GM23338 (cell line): Measurements from ENCODE around the gene EP400. TPM values are rescaled to one million over a fixed set of nuclear protein-coding genes. Genes with fewer than 3 reads are reported as not detected.

ENCODE experiments used
- ATAC-seq: fragments of 200-7000 bp; cut with Tn5 transposase; 3 replicates; pipeline ENCODE4 v1.9.1; 2020
- DNase-seq: peaks from one replicate; pipeline ENCODE4 v3.0.0-alpha.2; 2015; ENCODE audit warnings: low spot score
- H2AFZ ChIP-seq: fragments of 200-600 bp; sonication (generic); 2 replicates; pipeline ENCODE4 v1.8.0; 2016; ENCODE audit warnings: antibody characterized with exemption, mild to moderate bottlenecking, moderate library complexity
- H3F3A ChIP-seq: fragments of 200-600 bp; sonication (generic); replicated peaks from 2 replicates; pipeline ENCODE4 v1.8.0; 2017; ENCODE audit warnings: antibody characterized with exemption, mixed run types, low read depth
- H3K27ac ChIP-seq: fragments of 200-600 bp; sonication (generic); 2 replicates; pipeline ENCODE4 v1.6.1; 2016; ENCODE audit warnings: low read depth
- H3K27me3 ChIP-seq: fragments of 200-600 bp; sonication (generic); 2 replicates; pipeline ENCODE4 v1.8.0; 2016; ENCODE audit warnings: mild to moderate bottlenecking, mixed run types, moderate library complexity; ENCODE audit not compliant: insufficient read depth
- H3K36me3 ChIP-seq: fragments of 200-600 bp; sonication (generic); 2 replicates; pipeline ENCODE4 v1.8.0; 2016; ENCODE audit warnings: mild to moderate bottlenecking; ENCODE audit not compliant: insufficient read depth
- H3K4me1 ChIP-seq: fragments of 200-600 bp; sonication (generic); 2 replicates; pipeline ENCODE4 v1.8.0; 2016; ENCODE audit warnings: mild to moderate bottlenecking, moderate library complexity; ENCODE audit not compliant: insufficient read depth
- H3K4me2 ChIP-seq: fragments of 200-600 bp; sonication (generic); 2 replicates; pipeline ENCODE4 v1.7.1; 2017; ENCODE audit warnings: mixed run types
- H3K4me3 ChIP-seq: fragments of 200-600 bp; sonication (generic); 2 replicates; pipeline ENCODE4 v1.6.1; 2016; ENCODE audit warnings: mixed run types
- H3K79me2 ChIP-seq: fragments of 200-600 bp; sonication (generic); replicated peaks from 2 replicates; pipeline ENCODE4 v1.8.0; 2017; ENCODE audit warnings: mild to moderate bottlenecking; ENCODE audit not compliant: insufficient read depth
- H3K9me2 ChIP-seq: fragments of 200-600 bp; sonication (generic); 2 replicates; pipeline ENCODE4 v1.8.0; 2017; ENCODE audit not compliant: insufficient read depth
- H4K20me1 ChIP-seq: fragments of 200-600 bp; sonication (generic); replicated peaks from 2 replicates; pipeline ENCODE4 v1.8.0; 2017; ENCODE audit warnings: mild to moderate bottlenecking; ENCODE audit not compliant: insufficient read depth
- H3K27ac Mint-ChIP-seq: 2 replicates; pipeline ENCODE4 v1.8.0; 2020; ENCODE audit warnings: inconsistent platforms, mild to moderate bottlenecking, moderate library complexity, mixed read lengths
- H3K27me3 Mint-ChIP-seq: 3 replicates; pipeline ENCODE4 v1.8.0; 2022; ENCODE audit warnings: low read depth, mild to moderate bottlenecking, moderate library complexity, mixed read lengths, inconsistent platforms; ENCODE audit not compliant: insufficient read depth, poor library complexity
- H3K36me3 Mint-ChIP-seq: 3 replicates; pipeline ENCODE4 v1.8.0; 2021; ENCODE audit warnings: low read depth, mild to moderate bottlenecking, inconsistent platforms, moderate library complexity, mixed read lengths
- H3K4me1 Mint-ChIP-seq: 3 replicates; pipeline ENCODE4 v1.8.0; 2020; ENCODE audit warnings: mild to moderate bottlenecking, inconsistent platforms, mixed read lengths
- H3K4me3 Mint-ChIP-seq: 3 replicates; pipeline ENCODE4 v1.8.0; 2021; ENCODE audit warnings: moderate library complexity, mild to moderate bottlenecking, inconsistent platforms, mixed read lengths
- H3K9me3 Mint-ChIP-seq: 3 replicates; pipeline ENCODE4 v1.8.0; 2020; ENCODE audit warnings: moderate library complexity, mild to moderate bottlenecking, inconsistent platforms, mixed read lengths
- CREB1 ChIP-seq: fragments of 250-450 bp; sonication (Bioruptor Pico); IDR thresholded peaks from 2 replicates; pipeline ENCODE4 v1.5.0; 2020; ENCODE audit warnings: low read depth, mild to moderate bottlenecking, moderate library complexity
- EZH2phosphoT487 ChIP-seq: fragments of 200-600 bp; sonication (generic); IDR thresholded peaks from one replicate; pipeline ENCODE4 v1.8.1; 2018; ENCODE audit warnings: antibody characterized with exemption; ENCODE audit not compliant: unreplicated experiment
- NANOG ChIP-seq: IDR thresholded peaks from 2 replicates; pipeline ENCODE4 v1.6.1; 2016; ENCODE audit warnings: antibody characterized with exemption, borderline replicate concordance
- POLR2AphosphoS5 ChIP-seq: IDR thresholded peaks from 2 replicates; pipeline ENCODE4 v1.6.1; 2016; ENCODE audit warnings: antibody characterized with exemption, low read depth
- ZNF114 ChIP-seq: fragments of 250-450 bp; sonication (Bioruptor Pico); IDR thresholded peaks from 2 replicates; pipeline ENCODE4 v1.5.0; 2020; ENCODE audit warnings: mild to moderate bottlenecking, moderate library complexity
- polyA plus RNA-seq: library from polyadenylated mRNA; unstranded; fragments of >200 nt; fragmentation: Nextera tagmentation; extraction: Ambion mirVana; gene quantifications from 2 replicates; pipeline ENCODE4 v1.2.1, GENCODE V29; 2016
- total RNA-seq: library from RNA; depleted of rRNA; stranded (reverse); fragments of >200 nt; shearing (Covaris generic); gene quantifications from 2 replicates; pipeline ENCODE4 v1.2.3, GENCODE V29; 2014
- TF ChIP-seq, protein P1 (sequence below), 2 experiments: fragments of 200-600 bp in 1 of 2; sonication (generic) in 1 of 2; conservative IDR thresholded peaks; 2 replicates each; pipeline versions ENCODE4 v1.5.1 to v1.6.1; 2016 to 2017; ENCODE audit warnings: antibody characterized with exemption in 2 of 2, low read depth in 2 of 2, mild to moderate bottlenecking in 2 of 2, moderate library complexity in 1 of 2
- TF ChIP-seq, protein P2 (sequence below): IDR thresholded peaks from 2 replicates; pipeline ENCODE4 v1.6.1; 2016; ENCODE audit warnings: antibody characterized with exemption

EP400 gene
- total and polyA plus RNA-seq, 2 experiments from 2014 or later = 26.3 to 57.2 TPM

DNA sequence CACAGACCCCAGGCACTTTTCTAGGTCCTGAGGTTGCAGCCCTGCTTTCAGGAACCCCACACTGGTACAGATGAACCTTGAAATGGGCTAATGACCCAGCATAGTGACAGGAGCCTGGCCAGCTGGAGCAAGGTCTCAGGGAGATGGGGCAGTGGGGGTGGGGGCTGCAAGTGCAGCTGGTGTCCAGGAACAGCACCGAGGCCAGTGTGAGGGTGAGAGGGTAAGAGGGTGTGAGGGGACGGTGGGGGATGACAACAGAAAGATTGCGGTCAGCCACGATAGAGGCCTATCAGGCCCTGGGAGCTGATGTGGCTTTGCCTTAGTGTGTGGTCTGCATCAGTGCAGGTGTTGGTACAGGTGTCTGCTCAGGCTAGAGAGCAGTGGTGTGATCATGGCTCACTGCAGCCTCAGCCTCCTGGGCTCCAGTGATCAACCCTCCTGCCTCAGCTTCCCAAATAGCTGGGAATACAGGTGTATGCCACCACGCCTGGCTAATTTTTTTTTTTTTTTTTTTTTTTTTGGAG lies 59.7 kb downstream of the EP400 start (continued):
- TF ChIP-seq NANOG (no peak), EZH2phosphoT487 (no peak)

DNA sequence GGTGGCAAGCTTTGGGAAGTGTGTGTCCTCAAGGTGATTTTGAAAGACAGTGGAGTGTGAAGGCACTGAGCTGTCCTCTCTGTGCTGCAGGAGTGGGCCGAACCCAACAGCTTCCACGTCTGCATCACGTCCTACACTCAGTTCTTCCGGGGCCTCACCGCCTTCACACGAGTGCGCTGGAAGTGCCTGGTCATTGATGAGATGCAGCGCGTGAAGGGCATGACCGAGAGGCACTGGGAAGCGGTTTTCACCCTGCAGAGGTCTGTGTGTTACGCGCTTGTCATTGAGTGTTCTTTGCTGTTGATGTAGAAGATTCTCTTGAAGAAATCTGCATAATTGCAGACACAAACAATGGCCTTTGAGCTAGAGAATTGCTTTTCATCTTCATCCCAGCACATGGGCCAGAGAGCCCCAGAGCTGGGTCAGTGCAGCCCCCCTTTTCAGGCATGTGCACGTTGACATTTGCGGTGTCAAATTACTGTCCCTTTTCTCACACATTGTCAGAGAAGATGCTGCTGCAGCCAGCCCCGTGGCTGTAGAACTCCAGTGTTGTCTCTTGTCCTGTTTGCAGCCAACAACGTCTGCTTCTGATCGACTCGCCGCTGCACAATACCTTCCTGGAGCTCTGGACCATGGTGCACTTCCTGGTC lies 63.3 kb downstream of the EP400 start:
- Histone ChIP-seq H3F3A (no peaks in the 10 kb centered on the region; the same call in 1 of the 2 replicates), H3K4me3 (no peak overlapping the region), H3K36me3 (peaks cover 19% of the 10 kb centered on the region), H3K79me2 (no peaks in the 10 kb centered on the region), H3K27me3 (no peaks in the 10 kb centered on the region), H4K20me1 (peaks cover 7% of the 10 kb centered on the region; the same call in 1 of the 2 replicates), H3K27ac (no peak overlapping the region), H3K4me2 (no peak overlapping the region), H3K4me1 (no peaks in the 10 kb centered on the region), H2AFZ (no peak overlapping the region), H3K9me2 (no peaks in the 10 kb centered on the region)
- TF ChIP-seq, protein P1, sequence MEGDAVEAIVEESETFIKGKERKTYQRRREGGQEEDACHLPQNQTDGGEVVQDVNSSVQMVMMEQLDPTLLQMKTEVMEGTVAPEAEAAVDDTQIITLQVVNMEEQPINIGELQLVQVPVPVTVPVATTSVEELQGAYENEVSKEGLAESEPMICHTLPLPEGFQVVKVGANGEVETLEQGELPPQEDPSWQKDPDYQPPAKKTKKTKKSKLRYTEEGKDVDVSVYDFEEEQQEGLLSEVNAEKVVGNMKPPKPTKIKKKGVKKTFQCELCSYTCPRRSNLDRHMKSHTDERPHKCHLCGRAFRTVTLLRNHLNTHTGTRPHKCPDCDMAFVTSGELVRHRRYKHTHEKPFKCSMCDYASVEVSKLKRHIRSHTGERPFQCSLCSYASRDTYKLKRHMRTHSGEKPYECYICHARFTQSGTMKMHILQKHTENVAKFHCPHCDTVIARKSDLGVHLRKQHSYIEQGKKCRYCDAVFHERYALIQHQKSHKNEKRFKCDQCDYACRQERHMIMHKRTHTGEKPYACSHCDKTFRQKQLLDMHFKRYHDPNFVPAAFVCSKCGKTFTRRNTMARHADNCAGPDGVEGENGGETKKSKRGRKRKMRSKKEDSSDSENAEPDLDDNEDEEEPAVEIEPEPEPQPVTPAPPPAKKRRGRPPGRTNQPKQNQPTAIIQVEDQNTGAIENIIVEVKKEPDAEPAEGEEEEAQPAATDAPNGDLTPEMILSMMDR (conservative IDR thresholded peaks at IDR 0.05; ENCODE audit: low read depth in 2 of 2) = no peak
- TF ChIP-seq, protein P2, sequence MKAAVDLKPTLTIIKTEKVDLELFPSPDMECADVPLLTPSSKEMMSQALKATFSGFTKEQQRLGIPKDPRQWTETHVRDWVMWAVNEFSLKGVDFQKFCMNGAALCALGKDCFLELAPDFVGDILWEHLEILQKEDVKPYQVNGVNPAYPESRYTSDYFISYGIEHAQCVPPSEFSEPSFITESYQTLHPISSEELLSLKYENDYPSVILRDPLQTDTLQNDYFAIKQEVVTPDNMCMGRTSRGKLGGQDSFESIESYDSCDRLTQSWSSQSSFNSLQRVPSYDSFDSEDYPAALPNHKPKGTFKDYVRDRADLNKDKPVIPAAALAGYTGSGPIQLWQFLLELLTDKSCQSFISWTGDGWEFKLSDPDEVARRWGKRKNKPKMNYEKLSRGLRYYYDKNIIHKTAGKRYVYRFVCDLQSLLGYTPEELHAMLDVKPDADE = no peak
- ATAC-seq (no peak), DNase-seq (no peak)
- Mint-ChIP-seq H3K4me3 (no peak overlapping the region), H3K9me3 (no peaks in the 10 kb centered on the region), H3K36me3 (peaks cover 81% of the 10 kb centered on the region), H3K4me1 (peaks cover 2% of the 10 kb centered on the region; the same call in 2 of the 3 replicates), H3K27me3 (peaks cover 9% of the 10 kb centered on the region), H3K27ac (peak overlapping the region; percentile 61; the same call in 1 of the 2 replicates)

DNA sequence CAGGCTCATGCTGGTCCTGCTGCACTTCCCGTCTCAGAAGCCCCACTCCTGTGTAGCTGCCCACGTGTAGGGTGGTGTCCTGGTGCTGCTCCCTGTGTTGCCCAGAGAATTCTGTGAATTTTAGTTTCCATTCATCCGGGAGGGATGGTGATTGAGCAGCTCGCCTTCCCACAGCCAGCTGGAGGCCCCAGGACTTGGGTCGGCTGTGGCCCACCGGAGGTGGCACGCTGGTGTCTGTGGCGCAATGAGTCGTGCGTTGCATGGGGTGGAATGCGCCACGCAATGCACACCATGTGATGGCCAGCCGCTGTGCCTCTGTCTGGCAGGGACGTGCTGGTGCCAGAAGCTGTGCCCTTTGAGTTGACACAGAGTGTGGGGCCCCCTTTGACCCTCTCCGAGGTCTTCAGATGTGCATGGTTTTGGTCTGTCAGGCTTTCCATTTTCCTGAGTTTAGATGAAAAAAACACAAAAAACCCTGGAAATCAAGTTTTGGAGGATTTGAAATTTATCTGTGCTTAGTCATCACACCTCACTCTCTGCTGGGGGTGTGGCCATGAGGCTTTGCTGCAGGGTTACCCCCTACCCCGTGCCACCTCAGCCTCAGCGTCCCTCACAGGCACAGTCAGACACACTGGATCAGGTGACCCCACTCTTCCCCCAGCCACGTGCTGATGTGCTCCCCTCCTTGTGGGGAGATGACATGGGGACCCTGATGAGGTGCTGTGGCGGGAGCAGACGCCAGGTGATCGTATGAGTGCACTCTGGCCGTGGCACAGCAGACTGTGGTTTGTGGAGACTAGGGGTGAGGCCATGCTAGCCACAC lies 64.6 kb downstream of the EP400 start:
- H3K27me3 Mint-ChIP-seq = peaks cover 10% of the 10 kb centered on the region
- 0 out of 2 replicates have a peak overlapping the region, but pooled peaks have one; percentile 59 for H3K27ac Mint-ChIP-seq
- Histone ChIP-seq H3K27ac (no peak overlapping the region), H3K4me2 (no peak overlapping the region), H3K4me3 (no peak overlapping the region), H3F3A (no peaks in the 10 kb centered on the region; the same call in 1 of the 2 replicates), H3K9me2 (no peaks in the 10 kb centered on the region), H3K36me3 (peaks cover 22% of the 10 kb centered on the region), H3K27me3 (no peaks in the 10 kb centered on the region), H3K79me2 (no peaks in the 10 kb centered on the region), H2AFZ (no peak overlapping the region), H4K20me1 (peaks cover 7% of the 10 kb centered on the region; the same call in 1 of the 2 replicates), H3K4me1 (no peaks in the 10 kb centered on the region)
- no peak overlapping the region for H3K4me3 Mint-ChIP-seq
- peaks cover 84% of the 10 kb centered on the region for H3K36me3 Mint-ChIP-seq
- ATAC-seq (no peak), DNase-seq (no peak)
- peaks cover 2% of the 10 kb centered on the region; the same call in 2 of the 3 replicates for H3K4me1 Mint-ChIP-seq
- H3K9me3 Mint-ChIP-seq = no peaks in the 10 kb centered on the region
- TF ChIP-seq POLR2AphosphoS5 (no peak), NANOG (no peak), CREB1 (CRISPR knock-in tag) (no peak), ZNF114 (CRISPR knock-in tag) (no peak)
- TF ChIP-seq, protein P1 (conservative IDR thresholded peaks at IDR 0.05; ENCODE audit: low read depth in 2 of 2) = no peak
- TF ChIP-seq, protein P2 = no peak
